ENCODE measurements around the gene CASQ2. TPM values are rescaled to one million over a fixed set of nuclear protein-coding genes. Genes with fewer than 3 reads are reported as not detected.

Gene CASQ2
- total RNA-seq, 1 experiment from 2014 or later = not detected

- DNase-seq (ENCODE audit: unreplicated experiment) = peak; percentile 34
- Mint-ChIP-seq H3K4me1 (ENCODE audit: insufficient read depth, unreplicated experiment) (peaks cover 17% of the 10 kb centered on the region), H3K4me3 (ENCODE audit: unreplicated experiment) (no peak overlapping the region), H3K27me3 (ENCODE audit: insufficient read depth, unreplicated experiment) (no peaks in the 10 kb centered on the region), H3K36me3 (ENCODE audit: insufficient read depth, unreplicated experiment) (peaks cover 15% of the 10 kb centered on the region), H3K9me3 (ENCODE audit: unreplicated experiment) (peaks cover 8% of the 10 kb centered on the region), H3K27ac (ENCODE audit: low read depth, unreplicated experiment) (peak overlapping the region; percentile 54)
- ChIA-PET POLR2A (interaction anchor here (0.6 kb wide), 1 partner anchor 67 kb away, joined by 3 read pairs; no protein-coding TSS in a partner anchor), CTCF (interaction anchor here (2.9 kb wide), 1 partner anchor 36 kb away, joined by 19 read pairs; no protein-coding TSS in a partner anchor)
- no TSS peak for BruUV-seq (replicated peaks)
- TF ChIP-seq CTCF (IDR thresholded peaks at IDR 0.05; ENCODE audit: unreplicated experiment) = no peak
- intact Hi-C loops (cut with micrococcal nuclease) = no loop called here
Measured at GRCh38 chr1:115671176-115671934, 97.2 kb downstream of the CASQ2 start.

GRCh38 chr1:115670476-115671175 lies 97.9 kb downstream of the CASQ2 start:
- ChIA-PET CTCF (interaction anchor here (0.6 to 2.9 kb wide), 5 partner anchors 19 to 569 kb away, joined by 3 to 19 read pairs (median 3); no protein-coding TSS in a partner anchor), POLR2A (interaction anchor here (0.6 to 0.9 kb wide), 3 partner anchors 8 to 66 kb away, joined by 3 read pairs; no protein-coding TSS in a partner anchor)
- H3K9me3 Mint-ChIP-seq (ENCODE audit: unreplicated experiment) = peaks cover 8% of the 10 kb centered on the region
- no peak overlapping the region for H3K27ac Mint-ChIP-seq (ENCODE audit: low read depth, unreplicated experiment)
- H3K4me3 Mint-ChIP-seq (ENCODE audit: unreplicated experiment) = no peak overlapping the region
- H3K27me3 Mint-ChIP-seq (ENCODE audit: insufficient read depth, unreplicated experiment) = no peaks in the 10 kb centered on the region
- intact Hi-C loops (cut with micrococcal nuclease) = no loop called here
- H3K4me1 Mint-ChIP-seq (ENCODE audit: insufficient read depth, unreplicated experiment) = peaks cover 20% of the 10 kb centered on the region
- no peak for TF ChIP-seq CTCF (IDR thresholded peaks at IDR 0.05; ENCODE audit: unreplicated experiment)
- no peak for DNase-seq (ENCODE audit: unreplicated experiment)
- no TSS peak for BruUV-seq (replicated peaks)
- peaks cover 15% of the 10 kb centered on the region for H3K36me3 Mint-ChIP-seq (ENCODE audit: insufficient read depth, unreplicated experiment)

- H3K27me3 Mint-ChIP-seq (ENCODE audit: insufficient read depth, unreplicated experiment) = no peaks in the 10 kb centered on the region
- ChIA-PET POLR2A (interaction anchor here (0.9 kb wide), 2 partner anchors 9 to 10 kb away, joined by 3 read pairs; no protein-coding TSS in a partner anchor), CTCF (interaction anchor here (0.6 to 2.9 kb wide), 5 partner anchors 19 to 568 kb away, joined by 3 to 19 read pairs (median 3); no protein-coding TSS in a partner anchor)
- peaks cover 15% of the 10 kb centered on the region for H3K36me3 Mint-ChIP-seq (ENCODE audit: insufficient read depth, unreplicated experiment)
- TF ChIP-seq CTCF (IDR thresholded peaks at IDR 0.05; ENCODE audit: unreplicated experiment) = no peak
- DNase-seq (ENCODE audit: unreplicated experiment) = no peak
- BruUV-seq (replicated peaks) = no TSS peak
- intact Hi-C loops (cut with micrococcal nuclease) = no loop called here
- no peak overlapping the region for H3K4me3 Mint-ChIP-seq (ENCODE audit: unreplicated experiment)
- H3K4me1 Mint-ChIP-seq (ENCODE audit: insufficient read depth, unreplicated experiment) = peaks cover 27% of the 10 kb centered on the region
- peaks cover 8% of the 10 kb centered on the region for H3K9me3 Mint-ChIP-seq (ENCODE audit: unreplicated experiment)
- no peak overlapping the region for H3K27ac Mint-ChIP-seq (ENCODE audit: low read depth, unreplicated experiment)
Measured at GRCh38 chr1:115669886-115670285, 98.6 kb downstream of the CASQ2 start.
